Measurements from ENCODE around the gene SORCS2. TPM values are rescaled to one million over a fixed set of nuclear protein-coding genes. Genes with fewer than 3 reads are reported as not detected.
A peak's percentile ranks its signal among the peaks of the same experiment; 100 is the strongest.

Gene SORCS2
- total and polyA plus RNA-seq, 4 donors: 2.2 to 7.7 (median 2.5) TPM

DNA sequence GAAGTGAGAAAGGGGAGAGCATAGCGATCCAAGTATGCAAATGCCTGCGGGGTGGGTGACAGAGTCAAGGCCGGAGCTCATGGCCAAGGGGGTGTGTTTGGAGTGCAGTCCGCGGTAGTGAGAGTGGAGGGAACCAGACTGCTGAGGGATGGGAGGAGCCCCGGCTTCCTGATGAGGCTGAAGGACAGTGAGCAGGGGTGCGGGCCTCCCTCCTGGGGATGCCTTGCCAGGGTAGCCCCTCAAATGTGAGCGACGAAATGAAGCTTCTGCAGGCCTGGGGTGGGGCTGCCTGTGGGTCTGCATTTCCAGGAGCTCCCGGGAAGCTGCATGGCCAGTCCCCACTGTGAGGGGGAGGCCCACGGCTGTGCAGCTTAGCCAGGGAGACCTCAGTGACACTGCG is 197.4 kb downstream of the SORCS2 start:
- TF ChIP-seq, protein P1, sequence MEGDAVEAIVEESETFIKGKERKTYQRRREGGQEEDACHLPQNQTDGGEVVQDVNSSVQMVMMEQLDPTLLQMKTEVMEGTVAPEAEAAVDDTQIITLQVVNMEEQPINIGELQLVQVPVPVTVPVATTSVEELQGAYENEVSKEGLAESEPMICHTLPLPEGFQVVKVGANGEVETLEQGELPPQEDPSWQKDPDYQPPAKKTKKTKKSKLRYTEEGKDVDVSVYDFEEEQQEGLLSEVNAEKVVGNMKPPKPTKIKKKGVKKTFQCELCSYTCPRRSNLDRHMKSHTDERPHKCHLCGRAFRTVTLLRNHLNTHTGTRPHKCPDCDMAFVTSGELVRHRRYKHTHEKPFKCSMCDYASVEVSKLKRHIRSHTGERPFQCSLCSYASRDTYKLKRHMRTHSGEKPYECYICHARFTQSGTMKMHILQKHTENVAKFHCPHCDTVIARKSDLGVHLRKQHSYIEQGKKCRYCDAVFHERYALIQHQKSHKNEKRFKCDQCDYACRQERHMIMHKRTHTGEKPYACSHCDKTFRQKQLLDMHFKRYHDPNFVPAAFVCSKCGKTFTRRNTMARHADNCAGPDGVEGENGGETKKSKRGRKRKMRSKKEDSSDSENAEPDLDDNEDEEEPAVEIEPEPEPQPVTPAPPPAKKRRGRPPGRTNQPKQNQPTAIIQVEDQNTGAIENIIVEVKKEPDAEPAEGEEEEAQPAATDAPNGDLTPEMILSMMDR (IDR thresholded peaks at IDR 0.05; ENCODE audit: control extremely low read depth, extremely low read depth): no peak
- peak in 1 of 3 donors; percentile 53 for DNase-seq

DNA sequence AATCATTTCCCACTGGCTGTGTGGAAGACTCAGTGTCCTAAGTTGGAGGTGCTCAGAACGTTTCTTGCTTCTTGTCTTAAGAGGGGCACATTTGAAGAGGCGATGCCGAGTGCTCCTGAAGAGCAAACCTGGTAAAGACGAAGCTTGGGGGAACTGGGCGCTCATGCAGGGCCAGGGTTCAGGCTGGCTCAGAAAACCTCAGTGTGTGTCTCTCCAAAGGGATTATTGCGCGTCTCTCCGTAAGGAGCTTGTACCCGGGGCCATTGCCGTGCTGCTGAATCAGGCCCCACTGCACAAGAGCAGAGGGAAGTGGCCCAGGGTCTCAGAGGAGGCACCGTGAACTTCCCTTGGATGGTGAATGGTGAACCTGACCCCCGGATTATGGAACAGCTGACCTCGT is 198.0 kb downstream of the SORCS2 start:
- Histone ChIP-seq H3K4me3 (no peak overlapping the region), H3K4me1 (ENCODE audit: control insufficient read depth in 5 of 5, insufficient read depth in 5 of 5, low read length in 5 of 5) (peaks cover 0 to 8% (median 0%) of the 10 kb centered on the region in 5 donors), H3K9ac (ENCODE audit: insufficient read depth in 1 of 2, low read length in 2 of 2) (no peak overlapping the region), H3K27me3 (ENCODE audit: control insufficient read depth in 3 of 3, insufficient read depth in 3 of 3, low read length in 2 of 3) (peaks cover 0 to 2% (median 0%) of the 10 kb centered on the region in 3 donors), H3K27ac (ENCODE audit: low read depth in 1 of 2, low read length in 1 of 2) (no peak overlapping the region), H3K9me3 (ENCODE audit: control insufficient read depth in 4 of 4, insufficient read depth in 3 of 4, low read length in 3 of 4) (peaks cover 0 to 2% (median 0%) of the 10 kb centered on the region in 4 donors), H3K36me3 (ENCODE audit: control insufficient read depth in 4 of 4, insufficient read depth in 4 of 4, low read length in 4 of 4) (no peaks in the 10 kb centered on the region)
- DNase-seq (no peak), ATAC-seq (ENCODE audit: insufficient read depth, low FRiP score) (no peak)
- 89% methylated on average over 13 of the region's 13 CpGs for WGBS, 2 donors
- TF ChIP-seq, protein P1 (IDR thresholded peaks at IDR 0.05; ENCODE audit: control extremely low read depth, extremely low read depth): no peak

More for the DNA sequence above, 197.4 kb downstream of the SORCS2 start:
- Histone ChIP-seq H3K4me3 (no peak overlapping the region), H3K36me3 (ENCODE audit: control insufficient read depth in 4 of 4, insufficient read depth in 4 of 4, low read length in 4 of 4) (no peaks in the 10 kb centered on the region), H3K27ac (ENCODE audit: low read depth in 1 of 2, low read length in 1 of 2) (no peak overlapping the region), H3K9ac (ENCODE audit: insufficient read depth in 1 of 2, low read length in 2 of 2) (no peak overlapping the region), H3K27me3 (ENCODE audit: control insufficient read depth in 3 of 3, insufficient read depth in 3 of 3, low read length in 2 of 3) (peaks cover 0 to 2% (median 0%) of the 10 kb centered on the region in 3 donors), H3K9me3 (ENCODE audit: control insufficient read depth in 4 of 4, insufficient read depth in 3 of 4, low read length in 3 of 4) (peaks cover 0 to 2% (median 0%) of the 10 kb centered on the region in 4 donors), H3K4me1 (ENCODE audit: control insufficient read depth in 5 of 5, insufficient read depth in 5 of 5, low read length in 5 of 5) (peaks cover 0 to 8% (median 0%) of the 10 kb centered on the region in 5 donors)
- no peak for ATAC-seq (ENCODE audit: insufficient read depth, low FRiP score)
- WGBS, 2 donors: 51 to 58% methylated on average over 12 of the region's 12 CpGs

DNA sequence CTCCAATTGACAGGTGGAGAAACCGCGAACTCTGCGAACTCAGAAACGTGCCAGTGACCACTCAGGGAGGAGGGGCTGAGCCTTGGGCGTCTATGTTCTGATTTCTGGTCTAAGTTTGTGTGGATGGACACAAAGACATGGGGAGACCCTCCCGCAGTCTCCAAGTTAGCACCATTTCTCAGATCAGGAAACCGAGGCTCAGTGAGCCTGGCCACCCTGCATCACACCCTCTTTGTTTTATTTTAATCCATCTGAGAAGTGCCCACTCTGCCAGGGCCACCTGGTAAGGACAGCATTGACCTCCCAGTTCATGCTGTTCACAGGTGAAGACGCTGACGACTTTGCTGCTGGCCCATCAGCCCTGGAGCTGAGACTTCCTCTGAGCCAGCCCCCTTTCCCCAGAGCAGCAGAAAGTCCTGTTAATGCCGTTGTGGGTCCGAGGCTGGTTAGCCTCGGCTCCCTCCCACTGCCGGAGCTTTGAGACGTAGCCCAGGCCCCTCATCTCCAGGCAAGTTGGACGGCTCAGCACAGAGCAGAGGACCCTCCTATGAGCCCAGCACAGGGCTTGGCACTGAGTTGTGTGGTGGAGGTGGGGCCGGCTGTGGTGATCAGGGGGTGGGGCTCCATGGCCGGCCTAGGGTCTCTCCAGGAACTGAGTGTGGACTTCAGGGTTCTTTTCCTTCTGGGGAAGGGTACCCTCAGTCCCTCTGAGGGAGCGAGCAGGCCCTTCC is 198.7 kb downstream of the SORCS2 start:
- H3K9me3 ChIP-seq (ENCODE audit: control insufficient read depth in 4 of 4, insufficient read depth in 3 of 4, low read length in 3 of 4): peaks cover 0 to 2% (median 0%) of the 10 kb centered on the region in 4 donors
- no peak overlapping the region for H3K4me3 ChIP-seq
- ATAC-seq (ENCODE audit: insufficient read depth, low FRiP score): no peak
- H3K4me1 ChIP-seq (ENCODE audit: control insufficient read depth in 5 of 5, insufficient read depth in 5 of 5, low read length in 5 of 5): peaks cover 0 to 8% (median 0%) of the 10 kb centered on the region in 5 donors
- H3K27ac ChIP-seq (ENCODE audit: low read depth in 1 of 2, low read length in 1 of 2): no peak overlapping the region
- H3K9ac ChIP-seq (ENCODE audit: insufficient read depth in 1 of 2, low read length in 2 of 2): no peak overlapping the region
- TF ChIP-seq, protein P1 (IDR thresholded peaks at IDR 0.05; ENCODE audit: control extremely low read depth, extremely low read depth): no peak
- no peak for DNase-seq
- 78 to 80% methylated on average over 18 of the region's 18 CpGs for WGBS, 2 donors
- H3K27me3 ChIP-seq (ENCODE audit: control insufficient read depth in 3 of 3, insufficient read depth in 3 of 3, low read length in 2 of 3): peaks cover 0 to 2% (median 0%) of the 10 kb centered on the region in 3 donors
- no peaks in the 10 kb centered on the region for H3K36me3 ChIP-seq (ENCODE audit: control insufficient read depth in 4 of 4, insufficient read depth in 4 of 4, low read length in 4 of 4)
